K562 (cell line): ENCODE measurements around the gene CPED1. TPM values are rescaled to one million over a fixed set of nuclear protein-coding genes. Genes with fewer than 3 reads are reported as not detected.
A peak's percentile ranks its signal among the peaks of the same experiment; 100 is the strongest.

Experiments
- CBFB ChIP-seq: sonication (generic); formaldehyde crosslinking; IDR thresholded peaks from 2 replicates; pipeline ENCODE4 v1.4.0; 2020; ENCODE audit warnings: mild to moderate bottlenecking, missing genetic modification reagents
- CHD1 ChIP-seq: fragments of 200-600 bp; sonication (generic); IDR thresholded peaks from one replicate; pipeline ENCODE4 v1.6.1; 2012; ENCODE audit warnings: mild to moderate bottlenecking, moderate library complexity, low read length, inconsistent platforms
- HINFP ChIP-seq: fragments of 450-650 bp; conservative IDR thresholded peaks from 2 replicates; pipeline ENCODE4 v1.6.1; 2016; ENCODE audit warnings: missing genetic modification characterization, low read depth, mild to moderate bottlenecking, control low read depth, missing compliant biosample characterization
- HLTF ChIP-seq: fragments of 450-650 bp; IDR thresholded peaks from 2 replicates; pipeline ENCODE4 v1.6.1; 2016
- MYC ChIP-seq, 2 experiments: fragments of 250-450 bp in 1 of 2; sonication (Bioruptor Pico) in 1 of 2; IDR thresholded peaks; 2 replicates each; pipeline versions ENCODE4 v1.5.1 to v1.6.1; 2012 to 2021; ENCODE audit warnings: low read depth in 2 of 2, borderline replicate concordance in 1 of 2, improper control_type of control experiment in 1 of 2, low read length in 1 of 2, mild to moderate bottlenecking in 1 of 2, moderate library complexity in 1 of 2
- NR0B1 ChIP-seq: fragments of 450-650 bp; IDR thresholded peaks from one replicate; pipeline ENCODE4 v1.6.1; 2018; ENCODE audit warnings: mild to moderate bottlenecking, moderate library complexity; ENCODE audit not compliant: partially characterized antibody
- NR2C2 ChIP-seq, 2 experiments: fragments of 200-800 bp in 1 of 2; sonication (Bioruptor generic) in 1 of 2; sonication (generic) in 1 of 2; formaldehyde crosslinking in 1 of 2; IDR thresholded peaks; 2 replicates each; pipeline versions ENCODE4 v1.6.1 to v1.8.0; 2016 to 2022; ENCODE audit warnings: mild to moderate bottlenecking in 1 of 2, missing compliant biosample characterization in 1 of 2, missing genetic modification characterization in 1 of 2, missing genetic modification reagents in 1 of 2
- PML ChIP-seq: IDR thresholded peaks from 2 replicates; pipeline ENCODE4 v1.6.1; 2012; ENCODE audit warnings: low read length, inconsistent platforms
- POLR3G ChIP-seq: IDR thresholded peaks from 2 replicates; pipeline ENCODE4 v1.6.1; 2011; ENCODE audit not compliant: insufficient read length, insufficient replicate concordance; ENCODE audit errors: extremely low read depth
- PURB ChIP-seq: sonication (generic); formaldehyde crosslinking; IDR thresholded peaks from 2 replicates; pipeline ENCODE4 v1.9.0; 2021; ENCODE audit warnings: low read depth, mild to moderate bottlenecking, missing genetic modification reagents
- SREBF2 ChIP-seq: sonication (generic); formaldehyde crosslinking; IDR thresholded peaks from 2 replicates; pipeline ENCODE4 v1.4.0; 2020; ENCODE audit warnings: mild to moderate bottlenecking, missing genetic modification reagents
- STAT5A ChIP-seq: IDR thresholded peaks from 2 replicates; pipeline ENCODE4 v1.6.1; 2012; ENCODE audit warnings: low read length, inconsistent platforms, borderline replicate concordance
- STAT5B ChIP-seq: fragments of 250-450 bp; sonication (Bioruptor Pico); IDR thresholded peaks from 2 replicates; pipeline ENCODE4 v1.8.0; 2021; ENCODE audit warnings: mild to moderate bottlenecking, inconsistent platforms
- TCF15 ChIP-seq: fragments of 250-450 bp; sonication (Bioruptor Pico); IDR thresholded peaks from 2 replicates; pipeline ENCODE4 v1.8.0; 2022; ENCODE audit warnings: moderate library complexity, mild to moderate bottlenecking, inconsistent platforms
- ZBTB43 ChIP-seq: sonication (generic); formaldehyde crosslinking; IDR thresholded peaks from 2 replicates; pipeline ENCODE4 v1.8.0; 2023; ENCODE audit warnings: mild to moderate bottlenecking, missing genetic modification reagents
- ZNF696 ChIP-seq: fragments of 250-450 bp; sonication (Bioruptor Pico); conservative IDR thresholded peaks from 2 replicates; pipeline ENCODE4 v1.4.0; 2020; ENCODE audit warnings: mild to moderate bottlenecking, moderate library complexity
- ZNF707 ChIP-seq: fragments of 250-450 bp; sonication (Bioruptor Pico); conservative IDR thresholded peaks from 2 replicates; pipeline ENCODE4 v1.8.0; 2022; ENCODE audit warnings: inconsistent platforms, mild to moderate bottlenecking, moderate library complexity
- polyA plus RNA-seq, 8 experiments: library from polyadenylated mRNA; depleted of rRNA in 4 of 8; stranded (reverse) in 5 of 8; unstranded in 3 of 8; fragments of >200 nt; fragmentation: Nextera tagmentation in 2 of 8; fragmentation: Illumina TruSeq in 1 of 8; extraction: Ambion mirVana in 2 of 8; extraction: Trizol in 1 of 8; gene quantifications; 2 replicates each; pipeline versions ENCODE4 v1.2.1 to v1.2.3, GENCODE V29; 2011 to 2014; ENCODE audit warnings: inconsistent platforms in 1 of 8, missing spikeins in 1 of 8
- total RNA-seq, 7 experiments: library from RNA; depleted of rRNA in 6 of 7; stranded (reverse); fragments of >200 nt in 6 of 7; fragmentation: Illumina TruSeq in 2 of 7; extraction: Trizol in 2 of 7; gene quantifications; 2 replicates each; pipeline versions ENCODE4 v1.2.1 to v1.2.3, GENCODE V29; 2011 to 2021; ENCODE audit warnings: low replicate concordance in 1 of 7

The CPED1 gene
- total and polyA plus RNA-seq, 9 of the 15 experiments (the other 6 are each of a cell fraction or from before 2014, with no cell fraction given): 195 to 393 (median 290) TPM

GRCh38 chr7:121081327-121081936, 92.9 kb downstream of the CPED1 start (continued):
- TF ChIP-seq NR0B1 (no peak), PURB (CRISPR knock-in tag) (no peak), CBFB (no peak), TCF15 (CRISPR knock-in tag) (no peak), SREBF2 (CRISPR knock-in tag) (no peak; the same call in 1 of the 2 replicates), ZNF707 (no peak), ZBTB43 (CRISPR knock-in tag) (no peak), POLR3G (no peak), HINFP (tag) (no peak), PML (peak; percentile 69; the same call in 1 of the 2 replicates), ZNF696 (peak; percentile 32; the same call in 1 of the 2 replicates), STAT5B (CRISPR knock-in tag) (no peak), NR2C2 (CRISPR knock-in tag; IDR thresholded peaks at IDR 0.05) (no peak), NR2C2 (tag; IDR thresholded peaks at IDR 0.05) (no peak), CHD1 (no peak), STAT5A (no peak), MYC (IDR thresholded peaks at IDR 0.05; ENCODE audit: low read depth, low read length) (no peak; the same call in 1 of the 2 replicates), MYC (CRISPR knock-in tag; IDR thresholded peaks at IDR 0.05; ENCODE audit: borderline replicate concordance, low read depth) (peak; percentile 45; the same call in 1 of the 2 replicates), HLTF (no peak)
